Suprapubic skin (tissue), 4 donors: ENCODE measurements around the gene LPAR1. TPM values are rescaled to one million over a fixed set of nuclear protein-coding genes. Genes with fewer than 3 reads are reported as not detected.

Experiments used
- DNase-seq, 2 donors: peaks; one replicate each; pipeline ENCODE4 v3.0.0-alpha.2; 2019; ENCODE audit warnings: low spot score in 2 of 2
- H3K27ac ChIP-seq: fragments of 200-600 bp; sonication (generic); one replicate; pipeline ENCODE4 v1.5.1; 2019
- H3K27me3 ChIP-seq: fragments of 200-600 bp; sonication (generic); one replicate; pipeline ENCODE4 v1.5.1; 2019
- H3K36me3 ChIP-seq: fragments of 200-600 bp; sonication (generic); one replicate; pipeline ENCODE4 v1.5.1; 2019
- H3K4me1 ChIP-seq: fragments of 200-600 bp; sonication (generic); one replicate; pipeline ENCODE4 v1.5.1; 2019
- H3K4me3 ChIP-seq: fragments of 200-600 bp; sonication (generic); one replicate; pipeline ENCODE4 v1.5.1; 2019; ENCODE audit warnings: mild to moderate bottlenecking
- H3K9me3 ChIP-seq: fragments of 200-600 bp; sonication (generic); one replicate; pipeline ENCODE4 v1.5.1; 2019
- CTCF ChIP-seq, 2 donors: fragments of 200-600 bp in 1 of 2; fragments of 450-650 bp in 1 of 2; sonication (generic) in 1 of 2; IDR thresholded peaks; one replicate each; pipeline ENCODE4 v1.5.1; 2016 to 2019; ENCODE audit warnings: antibody characterized with exemption in 2 of 2, mild to moderate bottlenecking in 1 of 2, moderate library complexity in 1 of 2
- EP300 ChIP-seq: sonication (generic); formaldehyde crosslinking; IDR thresholded peaks from one replicate; pipeline ENCODE4 v1.6.1; 2017; ENCODE audit warnings: antibody characterized with exemption
- POLR2A ChIP-seq, 2 donors: fragments of 450-650 bp; IDR thresholded peaks; one replicate each; pipeline ENCODE4 v1.6.1; 2017; ENCODE audit warnings: antibody characterized with exemption in 2 of 2, mild to moderate bottlenecking in 2 of 2, moderate library complexity in 2 of 2
- POLR2AphosphoS5 ChIP-seq, 3 donors: sonication (generic); formaldehyde crosslinking; IDR thresholded peaks; one replicate each; pipeline ENCODE4 v1.6.1; 2017; ENCODE audit warnings: antibody characterized with exemption in 3 of 3
- WGBS: methylation state at CpG from one replicate; pipeline ENCODE4 v1.1.5; 2018; 5-methylcytosine and 5-hydroxymethylcytosine counted together
- total RNA-seq, 4 donors: library from RNA; depleted of rRNA; stranded (reverse); fragments of >200 nt; gene quantifications; one replicate each; pipeline ENCODE4 v1.1.0, GENCODE V29; 2016

The LPAR1 gene
- total RNA-seq, 4 donors from 2014 or later = 16.2 to 65.8 (median 23.5) TPM

- DNase-seq = no peak
- no peak overlapping the region for H3K27ac ChIP-seq
- H3K4me1 ChIP-seq = peaks cover 11% of the 10 kb centered on the region
- H3K9me3 ChIP-seq = no peaks in the 10 kb centered on the region
- TF ChIP-seq CTCF (IDR thresholded peaks at IDR 0.05) (no peak), EP300 (no peak), POLR2AphosphoS5 (IDR thresholded peaks at IDR 0.05) (no peak)
- H3K27me3 ChIP-seq = no peaks in the 10 kb centered on the region
- no peak overlapping the region for H3K4me3 ChIP-seq
- peaks cover 7% of the 10 kb centered on the region for H3K36me3 ChIP-seq
- WGBS = 75% methylated on average over 3 of the region's 3 CpGs
Observed at GRCh38 chr9:110938242-110938641, 100.0 kb downstream of the LPAR1 start.

- Histone ChIP-seq H3K27ac (peak overlapping the region; percentile 65), H3K9me3 (no peaks in the 10 kb centered on the region), H3K4me1 (peaks cover 11% of the 10 kb centered on the region), H3K36me3 (peaks cover 7% of the 10 kb centered on the region), H3K4me3 (no peak overlapping the region), H3K27me3 (no peaks in the 10 kb centered on the region)
- no peak for TF ChIP-seq EP300
- no peak for DNase-seq
- WGBS = 66% methylated on average over 3 of the region's 3 CpGs
Observed at GRCh38 chr9:110936719-110937452, 101.4 kb downstream of the LPAR1 start.

- peak overlapping the region; percentile 65 for H3K27ac ChIP-seq
- TF ChIP-seq EP300 (no peak), POLR2AphosphoS5 (IDR thresholded peaks at IDR 0.05) (no peak), CTCF (IDR thresholded peaks at IDR 0.05) (no peak), POLR2A (IDR thresholded peaks at IDR 0.05) (no peak)
- H3K36me3 ChIP-seq = peaks cover under 1% of the 10 kb centered on the region
- WGBS = 77% methylated on average over 3 of the region's 3 CpGs
- H3K4me3 ChIP-seq = no peak overlapping the region
- DNase-seq = no peak
- H3K4me1 ChIP-seq = peaks cover 11% of the 10 kb centered on the region
- no peaks in the 10 kb centered on the region for H3K27me3 ChIP-seq
- H3K9me3 ChIP-seq = no peaks in the 10 kb centered on the region
Observed at GRCh38 chr9:110936237-110936636, 102.0 kb downstream of the LPAR1 start.

- WGBS = 76% methylated on average over 3 of the region's 3 CpGs
- TF ChIP-seq POLR2A (IDR thresholded peaks at IDR 0.05) (no peak), CTCF (IDR thresholded peaks at IDR 0.05) (no peak), EP300 (no peak), POLR2AphosphoS5 (IDR thresholded peaks at IDR 0.05) (no peak)
- Histone ChIP-seq H3K9me3 (no peaks in the 10 kb centered on the region), H3K4me3 (no peak overlapping the region), H3K4me1 (peaks cover 11% of the 10 kb centered on the region), H3K36me3 (no peaks in the 10 kb centered on the region), H3K27me3 (no peaks in the 10 kb centered on the region), H3K27ac (peak overlapping the region; percentile 65)
- DNase-seq = no peak
Observed at GRCh38 chr9:110935829-110936228, 102.4 kb downstream of the LPAR1 start.

GRCh38 chr9:110933350-110934001 is 104.8 kb downstream of the LPAR1 start:
- Histone ChIP-seq H3K27me3 (no peaks in the 10 kb centered on the region), H3K36me3 (no peaks in the 10 kb centered on the region), H3K4me3 (no peak overlapping the region), H3K9me3 (no peaks in the 10 kb centered on the region), H3K27ac (no peak overlapping the region), H3K4me1 (peaks cover 11% of the 10 kb centered on the region)
- no peak for TF ChIP-seq EP300
- TF ChIP-seq POLR2A (IDR thresholded peaks at IDR 0.05) = no peak
- no peak for TF ChIP-seq POLR2AphosphoS5 (IDR thresholded peaks at IDR 0.05)
- no peak for TF ChIP-seq CTCF (IDR thresholded peaks at IDR 0.05)
- no peak for DNase-seq
- 58% methylated on average over 4 of the region's 4 CpGs for WGBS
